ENCODE results near the gene BMP2K.
"Not testable (repeated sequence)": the region's sequence is repeated elsewhere in the genome, so short reads cannot be mapped to it uniquely, and the experiment has no call there.

The BMP2K gene

DNA sequence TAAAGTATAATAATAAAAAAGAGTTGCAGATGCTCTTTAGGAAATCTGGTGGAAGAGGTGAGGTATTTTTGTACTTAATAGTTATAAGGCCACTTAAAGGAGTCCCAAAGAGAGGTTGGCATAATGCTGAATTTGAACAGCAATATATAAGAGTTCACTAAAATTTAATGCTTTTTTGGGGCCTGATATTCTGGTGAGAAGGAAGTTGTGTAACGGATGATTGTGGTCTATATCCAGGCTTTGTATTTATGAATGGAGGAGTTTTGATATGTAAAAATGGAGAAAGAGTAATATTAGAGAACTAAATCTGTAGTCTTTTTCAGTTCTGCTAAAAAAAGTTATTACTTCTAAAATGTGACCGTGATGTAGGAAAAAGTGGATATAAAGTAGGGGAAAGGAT is 20.4 kb downstream of the BMP2K start:
- DNase-seq (ENCODE audit: insufficient read length, low spot score): no peak
- FAIRE-seq: no peak
- no peak for TF ChIP-seq POLR2A (IDR thresholded peaks at IDR 0.05; ENCODE audit: low read depth, low read length)

DNA sequence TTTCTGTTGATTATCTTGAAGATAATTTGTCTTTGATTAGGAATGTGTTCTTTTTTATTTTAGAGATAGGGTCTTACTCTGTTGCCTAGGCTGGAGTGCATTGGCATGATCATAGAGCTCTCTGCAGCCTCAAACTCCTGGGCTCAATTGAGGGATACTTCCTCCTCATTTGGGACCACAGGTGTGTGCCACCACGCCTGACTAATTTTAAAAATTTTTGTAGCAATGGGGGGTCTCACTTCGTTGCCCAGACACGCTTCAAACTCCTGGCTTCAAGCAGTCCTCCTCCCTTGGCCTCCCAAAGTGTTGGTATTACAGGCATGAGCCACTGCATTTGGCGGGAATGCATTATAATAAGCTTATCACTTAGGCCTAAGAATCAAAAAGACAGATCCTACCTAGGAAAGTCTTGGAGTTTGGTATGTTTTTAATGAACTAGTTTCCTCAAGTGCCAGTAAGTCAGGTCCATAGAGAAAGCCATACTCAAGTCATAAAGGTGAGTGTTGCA is 21.7 kb downstream of the BMP2K start:
- TF ChIP-seq POLR2A (IDR thresholded peaks at IDR 0.05; ENCODE audit: low read depth, low read length): no peak
- DNase-seq (ENCODE audit: insufficient read length, low spot score) (no peak), FAIRE-seq (no peak)

DNA sequence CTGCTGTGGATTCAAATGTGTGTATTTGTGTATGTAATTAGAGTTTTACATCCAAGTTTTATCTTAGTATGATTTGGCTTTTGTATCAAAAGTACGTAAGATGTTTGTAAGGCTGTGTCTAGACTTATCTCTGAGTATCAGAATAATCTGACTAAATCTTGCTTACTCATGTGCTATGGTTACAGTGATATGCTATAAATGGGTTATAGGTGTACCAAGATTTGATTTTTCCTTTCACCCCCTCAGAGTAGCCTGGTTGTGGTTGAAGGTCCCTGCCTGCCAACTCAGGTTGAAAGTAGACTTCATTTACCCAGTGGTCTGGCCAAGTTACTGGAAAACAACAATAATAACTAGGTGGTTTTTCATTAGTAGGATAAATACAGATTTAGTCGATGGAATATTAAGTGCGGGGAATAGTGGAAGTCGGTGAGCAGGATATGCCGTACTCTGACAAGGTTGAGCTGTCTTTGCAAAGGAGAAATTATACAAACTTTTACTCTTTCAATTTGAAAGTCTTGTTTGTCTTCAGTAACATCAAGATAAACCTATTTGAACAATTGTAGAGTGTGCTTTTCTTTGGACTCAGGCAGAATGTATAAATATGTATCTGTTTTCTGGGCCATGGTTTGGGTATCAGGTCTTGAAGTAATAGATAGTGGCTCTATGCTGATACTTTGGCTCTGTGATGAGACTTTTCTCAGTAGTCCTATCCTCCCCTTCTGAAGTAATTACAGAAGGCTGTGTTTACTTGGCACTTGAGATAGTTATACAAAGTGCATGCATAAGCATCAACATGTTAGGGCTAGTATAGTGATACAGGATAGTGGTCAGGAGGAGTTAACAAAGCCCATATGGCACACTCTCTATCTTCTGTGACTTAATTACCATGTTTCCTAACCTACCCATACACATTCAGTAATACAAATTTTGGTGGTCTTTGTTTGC is 23.7 kb downstream of the BMP2K start:
- TF ChIP-seq POLR2A (IDR thresholded peaks at IDR 0.05; ENCODE audit: low read depth, low read length): no peak
- DNase-seq (ENCODE audit: insufficient read length, low spot score) (no peak), FAIRE-seq (no peak)

DNA sequence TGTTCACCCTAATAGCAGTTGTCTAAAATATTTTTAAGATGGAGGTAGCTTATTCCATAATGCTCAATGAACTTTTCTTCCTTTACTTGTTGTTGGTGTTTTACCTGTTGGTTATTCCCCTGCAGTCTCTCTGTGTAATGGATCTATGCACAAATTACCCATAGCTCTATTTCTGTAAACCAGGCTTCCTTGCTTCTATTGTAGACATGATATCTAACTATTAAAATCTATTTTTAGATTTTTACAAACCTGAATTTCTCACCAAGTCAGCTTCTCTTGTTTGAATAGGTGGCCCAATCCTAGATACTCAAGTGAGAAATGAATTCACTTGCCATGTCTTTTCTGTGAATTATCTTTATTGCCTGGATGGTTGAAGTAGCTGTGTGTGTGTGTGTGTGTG is 24.8 kb downstream of the BMP2K start:
- no peak for FAIRE-seq
- no peak for TF ChIP-seq POLR2A (IDR thresholded peaks at IDR 0.05; ENCODE audit: low read depth, low read length)
- no peak for DNase-seq (ENCODE audit: insufficient read length, low spot score)

DNA sequence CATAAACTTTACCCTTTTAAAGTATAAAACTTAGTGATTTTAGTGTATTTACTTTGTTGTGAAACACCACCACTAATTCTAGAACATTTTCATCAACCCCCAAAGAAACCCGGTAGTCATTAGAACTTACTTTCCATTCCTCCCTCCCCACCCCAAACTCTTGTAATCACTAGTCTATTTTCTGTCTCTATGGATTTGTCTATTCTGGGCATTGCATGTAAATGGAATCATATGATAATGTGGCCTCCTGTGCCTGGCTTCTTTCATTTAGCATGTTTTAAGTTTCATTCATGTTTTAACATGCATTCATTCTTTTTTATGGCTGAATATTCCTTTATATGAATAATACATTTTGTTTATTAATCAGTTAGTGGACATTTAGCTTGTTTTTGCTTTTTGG is 27.8 kb downstream of the BMP2K start:
- no peak for TF ChIP-seq POLR2A (IDR thresholded peaks at IDR 0.05; ENCODE audit: low read depth, low read length)
- no peak for FAIRE-seq
- no peak for DNase-seq (ENCODE audit: insufficient read length, low spot score)

DNA sequence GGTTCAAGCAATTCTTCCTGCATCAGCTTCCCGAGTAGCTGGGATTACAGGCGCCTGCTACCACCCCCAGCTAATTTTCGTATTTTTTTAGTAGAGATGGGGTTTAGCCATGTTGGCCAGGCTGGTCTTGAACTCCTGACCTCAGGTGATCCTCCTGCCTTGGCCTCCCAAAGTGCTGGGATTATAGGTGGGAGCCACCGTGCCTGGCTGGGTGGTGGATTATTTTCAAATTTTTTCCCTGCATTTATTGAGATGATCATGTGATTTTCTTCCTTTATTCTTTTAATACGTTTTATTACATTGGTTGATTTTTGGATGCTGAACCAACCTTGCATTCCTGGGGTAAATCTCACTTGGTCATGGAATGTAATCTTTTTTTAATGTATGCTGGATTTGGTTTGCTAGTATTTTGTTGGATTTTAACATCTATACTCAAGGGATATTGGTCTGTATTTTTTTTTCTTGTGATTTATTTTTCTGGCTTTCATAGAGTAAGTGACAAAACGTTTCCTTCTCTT is 30.9 kb downstream of the BMP2K start:
- DNase-seq (ENCODE audit: insufficient read length, low spot score) (no peak), FAIRE-seq (no peak)
- no peak for TF ChIP-seq POLR2A (IDR thresholded peaks at IDR 0.05; ENCODE audit: low read depth, low read length)

DNA sequence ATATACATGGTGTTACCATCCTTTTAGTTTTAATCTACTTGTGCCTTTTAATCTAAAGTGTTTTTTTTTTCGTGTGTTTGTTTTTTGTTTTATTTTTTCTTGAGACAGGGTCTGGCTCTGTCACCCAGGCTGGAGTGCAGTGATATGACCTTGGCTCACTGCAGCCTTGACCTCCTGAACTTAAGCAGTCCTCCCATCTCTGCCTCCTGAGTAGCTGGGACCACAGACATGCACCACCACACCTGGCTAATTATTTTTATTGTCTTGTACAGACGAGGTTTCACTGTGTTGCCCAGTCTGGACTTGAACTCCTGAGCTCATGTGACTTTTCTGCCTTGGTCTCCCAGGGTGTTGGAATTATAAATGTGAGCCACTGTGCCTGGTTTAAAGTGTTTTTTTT is 33.1 kb downstream of the BMP2K start:
- no peak for FAIRE-seq

DNA sequence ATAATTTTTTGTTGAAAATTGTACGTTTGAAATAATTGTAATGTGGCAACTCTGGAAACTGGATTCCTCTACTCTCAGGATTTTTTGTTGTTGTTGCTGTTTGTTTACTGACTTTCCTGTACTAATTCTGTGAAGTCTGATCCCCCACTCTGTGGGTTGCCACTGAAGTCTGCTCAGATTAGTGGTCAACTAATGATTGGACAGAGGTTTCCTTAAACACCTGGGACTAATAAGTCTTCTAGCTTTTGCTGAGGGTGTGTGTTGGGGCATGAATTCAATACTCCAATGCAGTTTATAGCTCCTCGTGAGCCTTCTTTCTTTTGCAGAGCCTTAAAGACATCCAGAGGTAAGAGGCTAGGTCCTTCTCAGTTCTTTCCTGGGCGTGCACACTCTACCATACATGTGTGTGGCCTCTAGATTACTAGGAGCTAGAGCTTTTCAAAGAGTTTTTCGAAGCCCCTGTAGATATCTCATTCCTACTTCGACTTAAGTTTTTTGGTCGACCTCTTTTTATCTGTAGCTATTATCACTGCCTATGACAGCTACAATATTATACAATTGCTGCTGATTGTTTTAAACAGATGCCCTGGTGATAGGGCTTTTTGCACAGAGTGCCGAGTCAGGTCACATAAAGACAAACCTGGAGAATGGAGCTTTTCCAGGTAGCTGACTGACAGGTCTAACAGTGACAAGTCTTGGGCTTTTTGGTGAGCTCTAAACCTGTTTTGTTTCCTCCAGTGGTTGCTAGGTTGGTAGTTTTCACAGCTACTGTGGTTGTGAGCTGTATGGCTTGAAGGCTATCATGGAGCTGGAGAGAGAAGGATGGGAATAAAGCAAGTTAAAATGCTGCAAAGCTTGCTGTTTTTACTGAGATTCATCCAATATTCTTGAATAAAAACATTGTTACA is 34.0 kb downstream of the BMP2K start:
- TF ChIP-seq POLR2A (IDR thresholded peaks at IDR 0.05; ENCODE audit: low read depth, low read length): no peak
- FAIRE-seq (no peak), DNase-seq (ENCODE audit: insufficient read length, low spot score) (no peak)

More for the DNA sequence above, 33.1 kb downstream of the BMP2K start:
- no peak for DNase-seq (ENCODE audit: insufficient read length, low spot score)
- no peak for TF ChIP-seq POLR2A (IDR thresholded peaks at IDR 0.05; ENCODE audit: low read depth, low read length)

DNA sequence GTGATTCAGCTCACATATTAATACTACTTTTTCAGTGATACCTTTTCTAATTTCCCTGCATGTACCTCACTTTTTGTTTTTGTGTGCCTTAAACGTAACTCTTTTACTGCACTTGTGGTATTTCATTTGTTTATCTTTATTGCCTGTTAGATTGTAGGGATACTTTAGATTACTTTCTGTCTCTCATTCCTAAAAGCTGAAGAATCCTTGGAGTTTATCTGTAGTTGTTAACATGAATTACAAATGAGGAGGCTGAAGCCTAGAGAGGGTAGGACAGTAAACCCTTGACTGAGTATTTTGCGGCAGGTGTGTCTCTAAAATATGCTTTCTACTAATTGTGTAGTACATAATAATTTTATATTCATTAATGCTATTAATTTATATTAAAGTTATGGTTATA is 34.9 kb downstream of the BMP2K start:
- DNase-seq (ENCODE audit: insufficient read length, low spot score) (no peak), FAIRE-seq (no peak)
- no peak for TF ChIP-seq POLR2A (IDR thresholded peaks at IDR 0.05; ENCODE audit: low read depth, low read length)

DNA sequence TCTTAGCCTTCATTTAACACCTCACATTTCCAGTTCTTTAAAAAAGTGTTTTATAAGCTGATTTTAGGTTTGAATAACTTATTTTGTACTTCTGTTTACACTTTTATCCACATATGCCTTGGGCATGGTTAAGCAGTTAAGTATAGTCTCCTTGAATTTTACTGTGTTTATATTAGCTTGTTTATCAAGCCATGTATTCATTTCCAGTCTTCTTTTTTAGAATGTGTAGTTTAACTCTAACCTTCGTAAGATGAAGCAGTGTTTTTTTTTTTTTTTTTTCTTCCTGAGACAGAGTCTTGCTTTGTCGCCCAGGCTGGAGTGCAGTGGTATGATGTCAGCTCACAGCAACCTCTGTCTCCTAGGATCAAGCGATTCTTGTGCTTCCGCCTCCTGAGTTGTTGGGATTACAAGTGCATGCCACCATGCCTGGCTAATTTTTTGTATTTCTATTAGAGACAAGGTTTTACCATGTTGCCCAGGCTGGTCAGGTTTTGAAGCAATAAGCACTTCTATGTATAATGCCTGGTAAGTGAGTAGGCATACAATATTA is 42.5 kb downstream of the BMP2K start:
- no peak for TF ChIP-seq POLR2A (IDR thresholded peaks at IDR 0.05; ENCODE audit: low read depth, low read length)
- FAIRE-seq: no peak
- no peak for DNase-seq (ENCODE audit: insufficient read length, low spot score)

DNA sequence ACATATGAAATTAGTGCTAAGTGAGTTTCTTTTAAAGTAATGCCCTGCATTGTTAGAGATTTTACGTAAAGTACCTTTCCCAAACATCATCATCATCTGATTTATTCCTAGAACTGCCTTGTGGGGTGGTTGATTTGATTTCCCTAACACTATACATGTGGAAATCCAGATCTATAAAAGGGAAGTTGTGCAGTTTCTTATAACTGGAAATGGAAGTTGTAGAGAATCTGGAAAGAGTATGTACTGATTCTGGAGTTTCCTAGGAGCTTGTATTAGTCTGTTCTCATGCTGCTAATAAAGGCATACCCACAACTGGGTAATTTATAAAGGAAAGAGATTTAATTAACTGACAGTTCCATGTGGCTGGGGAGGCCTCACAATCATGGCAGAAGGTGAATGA is 47.9 kb downstream of the BMP2K start:
- FAIRE-seq (no peak), DNase-seq (ENCODE audit: insufficient read length, low spot score) (no peak)
- TF ChIP-seq POLR2A (IDR thresholded peaks at IDR 0.05; ENCODE audit: low read depth, low read length): no peak

DNA sequence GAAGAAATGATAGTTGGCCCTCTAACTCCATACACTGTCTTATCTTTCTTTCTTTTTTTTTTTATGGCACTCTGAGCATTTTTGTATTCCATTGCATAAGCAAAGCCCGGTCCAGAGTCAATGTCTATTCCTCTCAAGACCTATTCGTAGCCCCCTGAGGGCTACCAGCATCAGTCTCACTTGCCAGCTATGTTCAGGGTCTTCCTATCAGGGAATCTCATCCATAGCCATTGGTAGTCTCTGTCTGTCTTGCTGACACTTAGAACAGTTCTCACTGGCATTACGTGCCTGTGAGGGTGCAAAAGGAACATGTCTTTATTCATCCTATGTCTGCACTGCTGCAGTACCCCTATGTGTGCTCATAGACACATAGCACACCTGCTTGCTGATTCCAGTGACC is 51.0 kb downstream of the BMP2K start:
- DNase-seq (ENCODE audit: insufficient read length, low spot score) (no peak), FAIRE-seq (no peak)
- no peak for TF ChIP-seq POLR2A (IDR thresholded peaks at IDR 0.05; ENCODE audit: low read depth, low read length)

DNA sequence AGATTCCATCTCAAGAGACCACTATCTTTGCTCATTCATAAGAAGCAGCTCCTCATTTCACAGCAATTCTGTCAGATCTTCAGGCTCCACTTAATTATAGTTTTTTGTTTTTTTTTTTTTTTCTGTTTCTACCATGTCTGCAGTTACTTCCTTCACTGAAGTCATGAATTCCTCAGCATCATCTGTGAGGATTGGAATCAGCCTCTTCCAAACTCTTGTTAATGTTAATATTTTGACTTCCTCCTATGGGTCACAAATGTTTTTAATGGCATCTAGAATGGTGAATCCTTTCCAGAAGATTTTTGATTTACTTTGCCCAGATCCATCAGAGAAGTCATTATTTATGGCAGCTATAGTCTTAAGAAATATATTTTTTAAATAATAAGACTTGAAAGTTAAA is 53.1 kb downstream of the BMP2K start:
- FAIRE-seq (no peak), DNase-seq (ENCODE audit: insufficient read length, low spot score) (no peak)
- TF ChIP-seq POLR2A (IDR thresholded peaks at IDR 0.05; ENCODE audit: low read depth, low read length): no peak

DNA sequence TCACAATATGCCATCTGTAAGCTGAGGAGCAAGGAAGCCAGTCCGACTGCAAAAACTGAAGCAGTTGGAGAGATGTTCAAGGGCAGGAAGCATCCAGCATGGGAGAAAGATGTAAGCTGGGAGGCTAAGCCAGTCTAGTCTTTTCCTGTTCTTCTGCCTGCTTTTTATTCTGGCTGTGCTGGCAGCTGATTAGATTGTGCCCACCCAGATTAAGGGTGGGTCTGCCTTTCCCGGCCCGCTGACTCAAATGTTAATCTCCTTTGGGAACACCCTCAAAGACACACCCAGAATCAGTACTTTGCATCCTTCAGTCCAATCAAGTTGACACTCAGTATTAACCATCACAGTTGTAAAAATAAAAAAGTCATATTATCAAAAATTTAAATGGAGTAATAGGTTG is 63.5 kb downstream of the BMP2K start:
- not testable (repeated sequence) for DNase-seq (ENCODE audit: insufficient read length, low spot score); FAIRE-seq

DNA sequence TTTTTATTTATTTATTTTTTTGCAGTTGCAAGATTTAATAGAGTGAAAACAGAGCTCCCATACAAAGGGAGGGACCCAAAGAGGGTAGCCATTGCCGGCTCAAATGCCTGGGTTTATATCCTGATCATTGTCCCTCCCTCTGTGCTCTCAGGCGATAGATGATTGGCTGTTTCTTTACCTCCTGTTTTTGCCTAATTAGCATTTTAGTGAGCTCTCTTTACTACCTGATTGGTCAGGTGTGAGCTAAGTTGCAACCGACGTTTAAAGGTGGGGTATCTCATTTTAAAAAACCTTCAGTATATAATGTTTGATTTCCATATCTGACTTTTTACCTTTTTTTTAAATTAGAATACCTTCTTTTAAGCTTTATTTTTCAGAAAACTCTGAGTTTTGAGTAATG is 64.1 kb downstream of the BMP2K start:
- not testable (repeated sequence) for DNase-seq (ENCODE audit: insufficient read length, low spot score); FAIRE-seq

Measured in H54 (cell line).